Upper lobe of left lung (tissue), 4 donors: ENCODE results near the gene RABGAP1.

ENCODE experiments used
- EP300 ChIP-seq, 4 donors: sonication (generic); formaldehyde crosslinking; IDR thresholded peaks; one replicate each; pipeline ENCODE4 v1.5.1; 2017; ENCODE audit warnings: antibody characterized with exemption in 4 of 4, control low read depth in 2 of 4
- POLR2A ChIP-seq, 4 donors: fragments of 450-650 bp; IDR thresholded peaks; one replicate each; pipeline ENCODE4 v1.5.1; 2016 to 2017; ENCODE audit warnings: antibody characterized with exemption in 4 of 4, mild to moderate bottlenecking in 2 of 4
- POLR2AphosphoS5 ChIP-seq, 2 donors: sonication (generic); formaldehyde crosslinking; IDR thresholded peaks; one replicate each; pipeline ENCODE4 v1.5.1; 2017; ENCODE audit warnings: antibody characterized with exemption in 2 of 2
- TF ChIP-seq, protein P1 (sequence below), 6 experiments: fragments of 450-650 bp in 4 of 6; fragments of 200-600 bp in 2 of 6; sonication (generic) in 2 of 6; IDR thresholded peaks; one replicate each; pipeline ENCODE4 v1.5.1; 2016 to 2019; ENCODE audit warnings: antibody characterized with exemption in 6 of 6

- TF ChIP-seq POLR2A (IDR thresholded peaks at IDR 0.05) = no peak
- TF ChIP-seq, protein P1, sequence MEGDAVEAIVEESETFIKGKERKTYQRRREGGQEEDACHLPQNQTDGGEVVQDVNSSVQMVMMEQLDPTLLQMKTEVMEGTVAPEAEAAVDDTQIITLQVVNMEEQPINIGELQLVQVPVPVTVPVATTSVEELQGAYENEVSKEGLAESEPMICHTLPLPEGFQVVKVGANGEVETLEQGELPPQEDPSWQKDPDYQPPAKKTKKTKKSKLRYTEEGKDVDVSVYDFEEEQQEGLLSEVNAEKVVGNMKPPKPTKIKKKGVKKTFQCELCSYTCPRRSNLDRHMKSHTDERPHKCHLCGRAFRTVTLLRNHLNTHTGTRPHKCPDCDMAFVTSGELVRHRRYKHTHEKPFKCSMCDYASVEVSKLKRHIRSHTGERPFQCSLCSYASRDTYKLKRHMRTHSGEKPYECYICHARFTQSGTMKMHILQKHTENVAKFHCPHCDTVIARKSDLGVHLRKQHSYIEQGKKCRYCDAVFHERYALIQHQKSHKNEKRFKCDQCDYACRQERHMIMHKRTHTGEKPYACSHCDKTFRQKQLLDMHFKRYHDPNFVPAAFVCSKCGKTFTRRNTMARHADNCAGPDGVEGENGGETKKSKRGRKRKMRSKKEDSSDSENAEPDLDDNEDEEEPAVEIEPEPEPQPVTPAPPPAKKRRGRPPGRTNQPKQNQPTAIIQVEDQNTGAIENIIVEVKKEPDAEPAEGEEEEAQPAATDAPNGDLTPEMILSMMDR (IDR thresholded peaks at IDR 0.05) = no peak
- no peak for TF ChIP-seq POLR2AphosphoS5 (IDR thresholded peaks at IDR 0.05)
- no peak for TF ChIP-seq EP300 (IDR thresholded peaks at IDR 0.05)
Measured at GRCh38 chr9:123085916-123086315, 145.1 kb downstream of the RABGAP1 start.
